Caco-2 (cell line): ENCODE measurements around the gene GRK1. TPM values are rescaled to one million over a fixed set of nuclear protein-coding genes. Genes with fewer than 3 reads are reported as not detected.

Source experiments
- BruUV-seq: library from RNA; stranded (reverse); fragments of 400-500 nt; replicated peaks from 2 replicates; lab custom pipeline; 2021; lab: Mats Ljungman, UMichigan
- CTCF ChIA-PET: fragments of 300-600 bp; sonication (Branson Sonifier 250); formaldehyde crosslinking; loops from one replicate; lab custom pipeline; 2022; ENCODE audit warnings: antibody characterized with exemption; lab: Charles Lee
- POLR2A ChIA-PET: fragments of 300-600 bp; sonication (Branson Sonifier 250); formaldehyde crosslinking; loops from one replicate; lab custom pipeline; 2022; ENCODE audit warnings: antibody characterized with exemption; lab: Charles Lee
- DNase-seq, 2 experiments: peaks; one replicate each; pipeline versions ENCODE4 v3.0.0 to v3.0.0-alpha.2; 2020 to 2022
- H3K27me3 ChIP-seq: replicated peaks from 2 replicates; pipeline ENCODE4 v1.6.0; 2011; ENCODE audit warnings: low read length; ENCODE audit not compliant: control insufficient read depth, insufficient read depth
- H3K36me3 ChIP-seq: 2 replicates; pipeline ENCODE4 v1.5.1; 2011; ENCODE audit warnings: low read length; ENCODE audit not compliant: control insufficient read depth, insufficient read depth
- H3K4me1 ChIP-seq: fragments of 250-450 bp; sonication (Bioruptor Pico); 2 replicates; pipeline ENCODE4 v1.5.1; 2020; ENCODE audit warnings: mild to moderate bottlenecking
- H3K4me3 ChIP-seq: 2 replicates; pipeline ENCODE4 v1.5.1; 2011; ENCODE audit warnings: low read depth, mild to moderate bottlenecking, control low read depth, low read length
- H3K9me3 ChIP-seq: fragments of 250-450 bp; sonication (Bioruptor Pico); 2 replicates; pipeline ENCODE4 v1.5.1; 2020; ENCODE audit warnings: mild to moderate bottlenecking, moderate library complexity
- H3K27ac Mint-ChIP-seq: one replicate; pipeline ENCODE4 v1.8.0; 2022; ENCODE audit warnings: mixed read lengths; ENCODE audit not compliant: unreplicated experiment
- H3K27me3 Mint-ChIP-seq: one replicate; pipeline ENCODE4 v1.8.0; 2022; ENCODE audit warnings: mixed read lengths; ENCODE audit not compliant: insufficient read depth, unreplicated experiment
- H3K36me3 Mint-ChIP-seq: one replicate; pipeline ENCODE4 v1.8.0; 2022; ENCODE audit warnings: mild to moderate bottlenecking, mixed read lengths; ENCODE audit not compliant: insufficient read depth, unreplicated experiment
- H3K4me1 Mint-ChIP-seq: one replicate; pipeline ENCODE4 v1.8.0; 2022; ENCODE audit warnings: low read depth, mixed read lengths; ENCODE audit not compliant: unreplicated experiment
- H3K4me3 Mint-ChIP-seq: one replicate; pipeline ENCODE4 v1.8.0; 2022; ENCODE audit warnings: mild to moderate bottlenecking, moderate library complexity, mixed read lengths; ENCODE audit not compliant: unreplicated experiment
- H3K9me3 Mint-ChIP-seq: one replicate; pipeline ENCODE4 v1.8.0; 2022; ENCODE audit warnings: mixed read lengths; ENCODE audit not compliant: unreplicated experiment
- intact Hi-C: fragments of 100-400 bp; cut with micrococcal nuclease; formaldehyde crosslinking; loops from one replicate; pipeline ENCODE4 v1.10.0; 2022; ENCODE audit not compliant: unreplicated experiment
- total RNA-seq: library from RNA; stranded (reverse); gene quantifications from 2 replicates; pipeline ENCODE4 v1.2.3, GENCODE V29; 2022
- TF ChIP-seq, protein P1 (sequence below), 2 experiments: fragments of 200-600 bp in 1 of 2; IDR thresholded peaks; 1 replicate in 1 of 2; 2 replicates in 1 of 2; pipeline versions ENCODE4 v1.5.1 to v1.8.0; 2011 to 2022; ENCODE audit warnings: antibody characterized with exemption in 1 of 2, control low read depth in 1 of 2, inconsistent platforms in 1 of 2, low read depth in 1 of 2, low read length in 1 of 2, mild to moderate bottlenecking in 1 of 2, moderate library complexity in 1 of 2; ENCODE audit not compliant: insufficient read depth in 1 of 2, severe bottlenecking in 1 of 2, unreplicated experiment in 1 of 2

Gene GRK1
- total RNA-seq, 1 experiment from 2014 or later = not detected

DNA sequence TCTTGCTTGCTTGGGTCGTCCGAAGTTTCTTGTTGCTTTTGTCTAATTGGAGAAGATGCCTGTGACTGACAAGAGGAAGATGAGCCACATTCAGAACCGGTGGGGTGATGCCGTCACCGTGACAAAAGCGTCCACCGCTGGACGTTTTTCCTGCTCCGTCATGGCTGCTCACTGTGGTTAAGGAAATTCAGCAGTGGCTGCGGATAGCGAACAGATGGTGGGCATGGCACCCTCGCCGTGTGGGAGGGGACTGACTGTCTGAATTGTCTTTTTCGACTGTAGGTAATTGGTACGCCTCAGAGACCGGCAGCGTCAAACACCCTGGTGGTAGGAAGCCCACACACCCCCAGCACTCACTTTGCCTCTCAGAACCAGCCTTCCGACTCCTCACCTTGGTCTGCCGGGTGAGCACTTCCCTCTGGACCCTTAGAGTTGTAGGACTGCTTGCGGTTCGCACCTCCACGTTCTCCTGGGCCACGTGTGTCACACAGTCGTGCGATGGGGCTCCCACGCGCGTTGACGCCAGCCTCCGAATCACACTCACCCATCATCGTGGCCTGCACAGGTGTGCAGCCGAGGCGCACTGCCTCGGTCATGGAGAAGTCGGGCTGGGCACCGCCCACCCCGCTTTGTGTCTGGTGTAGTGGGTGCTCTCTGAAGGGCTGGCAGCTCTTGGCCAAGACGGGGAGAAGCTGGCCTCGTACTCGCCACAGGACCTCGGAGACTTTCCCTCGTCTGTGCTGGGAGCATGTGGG is 35.5 kb upstream of the GRK1 start:
- H3K27ac Mint-ChIP-seq = no peak overlapping the region
- intact Hi-C loops = no loop called here
- Histone ChIP-seq H3K4me3 (no peak overlapping the region), H3K27me3 (no peaks in the 10 kb centered on the region), H3K9me3 (no peaks in the 10 kb centered on the region), H3K36me3 (peaks cover 1% of the 10 kb centered on the region), H3K4me1 (no peaks in the 10 kb centered on the region)
- no peak overlapping the region for H3K4me3 Mint-ChIP-seq
- H3K27me3 Mint-ChIP-seq = no peaks in the 10 kb centered on the region
- TF ChIP-seq, protein P1, sequence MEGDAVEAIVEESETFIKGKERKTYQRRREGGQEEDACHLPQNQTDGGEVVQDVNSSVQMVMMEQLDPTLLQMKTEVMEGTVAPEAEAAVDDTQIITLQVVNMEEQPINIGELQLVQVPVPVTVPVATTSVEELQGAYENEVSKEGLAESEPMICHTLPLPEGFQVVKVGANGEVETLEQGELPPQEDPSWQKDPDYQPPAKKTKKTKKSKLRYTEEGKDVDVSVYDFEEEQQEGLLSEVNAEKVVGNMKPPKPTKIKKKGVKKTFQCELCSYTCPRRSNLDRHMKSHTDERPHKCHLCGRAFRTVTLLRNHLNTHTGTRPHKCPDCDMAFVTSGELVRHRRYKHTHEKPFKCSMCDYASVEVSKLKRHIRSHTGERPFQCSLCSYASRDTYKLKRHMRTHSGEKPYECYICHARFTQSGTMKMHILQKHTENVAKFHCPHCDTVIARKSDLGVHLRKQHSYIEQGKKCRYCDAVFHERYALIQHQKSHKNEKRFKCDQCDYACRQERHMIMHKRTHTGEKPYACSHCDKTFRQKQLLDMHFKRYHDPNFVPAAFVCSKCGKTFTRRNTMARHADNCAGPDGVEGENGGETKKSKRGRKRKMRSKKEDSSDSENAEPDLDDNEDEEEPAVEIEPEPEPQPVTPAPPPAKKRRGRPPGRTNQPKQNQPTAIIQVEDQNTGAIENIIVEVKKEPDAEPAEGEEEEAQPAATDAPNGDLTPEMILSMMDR (IDR thresholded peaks at IDR 0.05; ENCODE audit: insufficient read depth in 1 of 2, low read depth in 1 of 2, low read length in 1 of 2, severe bottlenecking in 1 of 2, unreplicated experiment in 1 of 2) = no peak
- no peaks in the 10 kb centered on the region for H3K9me3 Mint-ChIP-seq
- no TSS peak for BruUV-seq
- H3K36me3 Mint-ChIP-seq = peaks cover 88% of the 10 kb centered on the region
- no peaks in the 10 kb centered on the region for H3K4me1 Mint-ChIP-seq
- CTCF ChIA-PET = no interaction called here
- peak in 1 of 2 experiments; percentile 26 for DNase-seq
- POLR2A ChIA-PET = no interaction called here

DNA sequence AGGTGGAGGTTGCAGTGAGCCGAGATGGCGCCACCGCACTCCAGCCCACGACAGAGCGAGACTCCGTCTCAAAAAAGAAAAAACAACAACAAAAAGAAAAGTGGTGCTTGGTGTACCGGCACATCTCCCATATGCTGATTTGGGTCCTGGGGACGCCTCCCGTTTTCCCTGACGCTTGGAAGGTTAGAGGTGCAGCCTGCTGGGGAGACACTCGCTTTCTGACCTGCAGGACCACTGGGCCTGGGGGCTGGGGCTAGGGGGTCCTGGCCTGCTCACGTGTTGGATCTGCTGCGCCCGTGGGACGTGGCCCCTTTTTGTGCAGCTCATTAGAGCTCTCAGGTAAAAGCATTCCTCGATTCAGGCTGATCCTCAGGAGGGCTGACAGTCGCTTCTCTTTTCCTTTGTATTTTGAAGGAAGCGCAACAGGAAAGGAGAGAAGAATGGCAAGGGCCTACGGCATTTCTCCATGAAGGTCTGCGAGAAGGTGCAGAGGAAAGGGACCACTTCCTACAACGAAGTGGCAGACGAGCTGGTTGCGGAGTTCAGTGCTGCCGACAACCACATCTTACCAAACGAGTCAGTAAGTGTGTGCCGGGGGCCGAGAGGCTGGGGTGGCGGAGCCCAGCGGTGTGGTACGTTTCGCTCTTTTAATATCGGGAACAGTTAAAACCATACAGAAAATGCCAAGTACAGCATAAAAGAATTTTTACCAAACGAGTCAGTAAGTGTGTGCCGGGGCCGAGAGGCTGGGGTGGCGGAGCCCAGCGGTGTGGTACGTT is 34.1 kb upstream of the GRK1 start:
- Mint-ChIP-seq H3K36me3 (peaks cover 88% of the 10 kb centered on the region), H3K9me3 (no peaks in the 10 kb centered on the region), H3K4me3 (no peak overlapping the region), H3K27me3 (no peaks in the 10 kb centered on the region), H3K4me1 (no peaks in the 10 kb centered on the region), H3K27ac (no peak overlapping the region)
- TF ChIP-seq, protein P1 (IDR thresholded peaks at IDR 0.05; ENCODE audit: insufficient read depth in 1 of 2, low read depth in 1 of 2, low read length in 1 of 2, severe bottlenecking in 1 of 2, unreplicated experiment in 1 of 2) = no peak
- Histone ChIP-seq H3K4me3 (no peak overlapping the region), H3K36me3 (peaks cover 1% of the 10 kb centered on the region), H3K27me3 (no peaks in the 10 kb centered on the region), H3K9me3 (no peaks in the 10 kb centered on the region), H3K4me1 (no peaks in the 10 kb centered on the region)
- intact Hi-C loops = no loop called here
- peak in 1 of 2 experiments; percentile 19 for DNase-seq
- CTCF ChIA-PET = no interaction called here
- POLR2A ChIA-PET = no interaction called here
- BruUV-seq = no TSS peak

DNA sequence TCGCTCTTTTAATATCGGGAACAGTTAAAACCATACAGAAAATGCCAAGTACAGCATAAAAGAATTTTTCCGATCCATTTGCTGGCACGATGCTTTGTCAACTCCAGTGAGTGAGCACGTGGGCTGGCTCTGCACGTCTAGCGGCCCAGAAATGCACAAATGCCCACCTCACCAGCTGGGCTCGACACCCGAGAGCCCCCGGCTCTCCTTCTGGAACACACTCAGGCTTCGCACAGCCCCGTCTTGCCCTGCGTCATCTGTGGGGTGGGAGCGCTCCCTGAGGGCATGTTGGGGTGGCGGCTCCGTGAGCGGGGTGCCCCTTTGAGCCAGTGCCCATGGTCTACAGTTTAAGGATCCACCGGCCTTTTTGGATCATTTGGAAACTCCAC is 33.5 kb upstream of the GRK1 start:
- Histone ChIP-seq H3K4me1 (no peaks in the 10 kb centered on the region), H3K36me3 (peaks cover 1% of the 10 kb centered on the region), H3K9me3 (no peaks in the 10 kb centered on the region), H3K27me3 (no peaks in the 10 kb centered on the region), H3K4me3 (no peak overlapping the region)
- ChIA-PET POLR2A (no interaction called here), CTCF (no interaction called here)
- H3K4me3 Mint-ChIP-seq = no peak overlapping the region
- DNase-seq = peak in 1 of 2 experiments; percentile 18
- TF ChIP-seq, protein P1 (IDR thresholded peaks at IDR 0.05; ENCODE audit: insufficient read depth in 1 of 2, low read depth in 1 of 2, low read length in 1 of 2, severe bottlenecking in 1 of 2, unreplicated experiment in 1 of 2) = no peak
- no peaks in the 10 kb centered on the region for H3K4me1 Mint-ChIP-seq
- no peak overlapping the region for H3K27ac Mint-ChIP-seq
- no TSS peak for BruUV-seq
- intact Hi-C loops = no loop called here
- no peaks in the 10 kb centered on the region for H3K9me3 Mint-ChIP-seq
- no peaks in the 10 kb centered on the region for H3K27me3 Mint-ChIP-seq
- H3K36me3 Mint-ChIP-seq = peaks cover 87% of the 10 kb centered on the region
